ENCODE results near the gene DNAJC1.

The DNAJC1 gene

GRCh38 chr10:21924511-21924910 is 79.0 kb downstream of the DNAJC1 start:
- H3K4me3 ChIP-seq (ENCODE audit: low read depth, low read length), result no peak overlapping the region
- in situ Hi-C loops (cut with HindIII; ENCODE audit: low sequenced_read_pairs), result no loop called here
- TF ChIP-seq CTCF (IDR thresholded peaks at IDR 0.05; ENCODE audit: low read depth, low read length), result no peak
- DNase-seq (ENCODE audit: low read depth, low spot score), result no peak

GRCh38 chr10:21920633-21921032 is 82.9 kb downstream of the DNAJC1 start:
- TF ChIP-seq CTCF (IDR thresholded peaks at IDR 0.05; ENCODE audit: low read depth, low read length), result no peak
- in situ Hi-C loops (cut with HindIII; ENCODE audit: low sequenced_read_pairs), result no loop called here

GRCh38 chr10:21919906-21920305 is 83.6 kb downstream of the DNAJC1 start:
- TF ChIP-seq CTCF (IDR thresholded peaks at IDR 0.05; ENCODE audit: low read depth, low read length), result no peak
- no peak overlapping the region for H3K4me3 ChIP-seq (ENCODE audit: low read depth, low read length)
- no peak for DNase-seq (ENCODE audit: low read depth, low spot score)
- in situ Hi-C loops (cut with HindIII; ENCODE audit: low sequenced_read_pairs), result no loop called here

More at GRCh38 chr10:21920633-21921032, 82.9 kb downstream of the DNAJC1 start:
- H3K4me3 ChIP-seq (ENCODE audit: low read depth, low read length), result no peak overlapping the region
- DNase-seq (ENCODE audit: low read depth, low spot score), result no peak

- no peak overlapping the region for H3K4me3 ChIP-seq (ENCODE audit: low read depth, low read length)
- TF ChIP-seq CTCF (IDR thresholded peaks at IDR 0.05; ENCODE audit: low read depth, low read length), result no peak
- in situ Hi-C loops (cut with HindIII; ENCODE audit: low sequenced_read_pairs), result no loop called here
- DNase-seq (ENCODE audit: low read depth, low spot score), result no peak
Measured at GRCh38 chr10:21919117-21919516, 84.4 kb downstream of the DNAJC1 start.

DNA sequence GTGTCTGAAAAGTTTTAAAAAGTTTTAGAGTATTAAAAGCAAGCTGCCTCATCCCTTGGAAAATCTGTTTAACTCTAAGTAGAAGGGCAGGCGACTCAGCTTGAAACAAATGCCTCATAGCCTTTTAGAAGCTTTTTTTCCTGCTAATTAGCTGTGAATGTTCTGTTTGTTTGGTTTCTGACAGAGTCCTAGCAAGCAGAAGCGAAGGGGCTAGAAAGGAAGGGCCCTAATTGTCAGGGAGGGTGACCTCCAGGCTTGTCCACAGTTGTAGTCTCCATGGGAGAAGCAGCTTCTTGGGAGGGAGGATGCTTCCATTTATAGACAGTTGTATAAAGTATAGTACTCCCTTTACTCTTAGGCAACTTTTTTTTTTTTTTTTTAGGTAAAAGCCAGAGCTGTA is 90.9 kb downstream of the DNAJC1 start:
- in situ Hi-C loops (cut with HindIII; ENCODE audit: low sequenced_read_pairs), result no loop called here
- H3K4me3 ChIP-seq (ENCODE audit: low read depth, low read length), result no peak overlapping the region
- DNase-seq (ENCODE audit: low read depth, low spot score), result no peak
- TF ChIP-seq CTCF (IDR thresholded peaks at IDR 0.05; ENCODE audit: low read depth, low read length), result no peak

- H3K4me3 ChIP-seq (ENCODE audit: low read depth, low read length), result no peak overlapping the region
- in situ Hi-C loops (cut with HindIII; ENCODE audit: low sequenced_read_pairs), result no loop called here
- no peak for TF ChIP-seq CTCF (IDR thresholded peaks at IDR 0.05; ENCODE audit: low read depth, low read length)
- no peak for DNase-seq (ENCODE audit: low read depth, low spot score)
Measured at GRCh38 chr10:21910798-21911197, 92.7 kb downstream of the DNAJC1 start.

- no peak overlapping the region for H3K4me3 ChIP-seq (ENCODE audit: low read depth, low read length)
- no peak for TF ChIP-seq CTCF (IDR thresholded peaks at IDR 0.05; ENCODE audit: low read depth, low read length)
- in situ Hi-C loops (cut with HindIII; ENCODE audit: low sequenced_read_pairs), result no loop called here
- no peak for DNase-seq (ENCODE audit: low read depth, low spot score)
Measured at GRCh38 chr10:21907436-21907835, 96.1 kb downstream of the DNAJC1 start.
